SKM-1 (cell line): ENCODE measurements around the gene TRAF3IP1.
"Not testable (repeated sequence)": the region's sequence is repeated elsewhere in the genome, so short reads cannot be mapped to it uniquely, and the experiment has no call there.

ENCODE experiments used
- DNase-seq: peaks from one replicate; lab custom pipeline; 2025; ENCODE audit not compliant: unreplicated experiment; lab: John Stamatoyannopoulos, UW

Gene TRAF3IP1

DNA sequence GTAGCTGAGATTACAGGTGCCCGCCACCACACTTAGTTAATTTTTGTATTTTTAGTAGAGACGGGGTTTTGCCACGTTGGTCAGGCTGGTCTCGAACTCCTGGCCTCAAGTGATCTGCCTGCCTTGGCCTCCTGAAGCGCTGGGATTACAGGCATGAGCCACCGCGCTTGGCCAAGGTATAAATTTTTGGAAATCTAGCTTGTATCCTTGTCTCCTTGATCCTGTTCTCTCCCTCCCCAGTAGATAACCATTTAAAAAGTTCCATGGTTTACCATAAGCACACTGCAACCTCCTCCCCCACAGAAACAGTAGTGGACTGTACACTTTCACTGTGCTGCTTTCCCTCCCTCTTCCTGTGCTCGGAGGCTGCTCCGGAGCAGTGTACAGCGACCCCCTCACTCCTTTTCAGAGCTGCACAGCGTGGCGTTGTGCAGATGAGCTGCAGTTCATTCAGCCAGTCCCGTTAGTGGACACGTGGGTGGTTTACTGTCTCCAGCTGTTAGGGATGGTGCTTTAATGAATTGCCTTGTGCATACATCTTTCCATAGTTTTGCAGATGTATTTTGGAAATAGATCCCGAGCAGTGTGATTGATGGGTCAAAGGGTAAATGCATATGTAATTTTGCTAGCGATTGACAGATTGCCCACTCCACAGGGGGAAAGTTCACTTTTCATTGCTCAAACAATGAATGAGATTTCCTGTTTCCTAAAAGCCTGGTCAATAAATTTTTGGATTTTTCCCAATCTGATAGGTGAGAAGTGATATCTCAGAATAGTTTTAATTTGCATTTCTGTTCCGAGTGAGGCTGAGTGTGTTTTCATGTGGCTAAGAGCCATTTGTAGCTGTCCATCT lies 121.2 kb downstream of the TRAF3IP1 start:
- DNase-seq: no peak

- not testable (repeated sequence) for DNase-seq
Measured at GRCh38 chr2:238442257-238442656, 121.9 kb downstream of the TRAF3IP1 start.

DNA sequence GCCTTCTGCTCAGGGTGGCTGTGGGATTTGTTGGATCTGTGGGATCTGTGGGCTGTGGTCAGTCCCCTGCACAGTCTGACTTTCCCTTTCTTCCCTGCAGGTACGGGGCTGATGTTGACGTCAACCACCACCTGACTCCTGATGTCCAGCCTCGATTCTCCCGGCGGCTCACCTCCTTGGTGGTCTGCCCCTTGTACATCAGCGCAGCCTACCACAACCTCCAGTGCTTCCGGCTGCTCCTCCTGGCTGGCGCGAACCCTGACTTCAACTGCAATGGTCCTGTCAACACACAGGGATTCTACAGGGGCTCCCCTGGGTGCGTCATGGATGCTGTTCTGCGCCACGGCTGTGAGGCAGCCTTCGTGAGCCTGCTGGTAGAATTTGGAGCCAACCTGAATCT lies 123.9 kb downstream of the TRAF3IP1 start:
- no peak for DNase-seq

GRCh38 chr2:238445409-238446190 lies 125.3 kb downstream of the TRAF3IP1 start:
- DNase-seq: no peak

GRCh38 chr2:238446371-238446770 lies 126.1 kb downstream of the TRAF3IP1 start:
- no peak for DNase-seq

GRCh38 chr2:238448031-238448955 lies 128.0 kb downstream of the TRAF3IP1 start:
- DNase-seq: no peak

GRCh38 chr2:238449241-238449640 lies 128.9 kb downstream of the TRAF3IP1 start:
- no peak for DNase-seq

DNA sequence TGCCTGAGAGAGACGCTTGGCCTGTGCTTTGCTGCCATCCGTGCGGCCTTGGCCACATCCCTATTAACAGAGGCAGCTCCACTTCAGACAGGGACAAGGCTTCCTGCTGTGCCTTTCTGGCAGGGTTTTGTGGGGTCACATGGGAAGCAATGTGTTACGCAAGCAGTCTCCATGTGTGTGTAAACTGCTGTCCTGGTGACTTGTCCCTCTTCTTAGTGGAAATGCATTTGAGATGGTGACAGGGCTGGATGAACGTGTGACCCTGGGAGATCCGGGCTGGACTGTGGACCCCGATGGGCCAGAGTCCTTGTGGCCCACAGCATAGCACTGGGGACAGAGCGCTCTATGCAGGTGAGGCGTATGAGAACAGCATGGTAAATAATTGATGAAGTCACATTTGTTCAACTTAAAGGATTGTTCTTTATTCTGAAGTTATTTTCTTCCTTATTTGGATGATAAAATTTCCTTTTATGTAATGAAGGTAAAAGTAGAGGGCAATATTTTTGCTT lies 129.6 kb downstream of the TRAF3IP1 start:
- DNase-seq: no peak

DNA sequence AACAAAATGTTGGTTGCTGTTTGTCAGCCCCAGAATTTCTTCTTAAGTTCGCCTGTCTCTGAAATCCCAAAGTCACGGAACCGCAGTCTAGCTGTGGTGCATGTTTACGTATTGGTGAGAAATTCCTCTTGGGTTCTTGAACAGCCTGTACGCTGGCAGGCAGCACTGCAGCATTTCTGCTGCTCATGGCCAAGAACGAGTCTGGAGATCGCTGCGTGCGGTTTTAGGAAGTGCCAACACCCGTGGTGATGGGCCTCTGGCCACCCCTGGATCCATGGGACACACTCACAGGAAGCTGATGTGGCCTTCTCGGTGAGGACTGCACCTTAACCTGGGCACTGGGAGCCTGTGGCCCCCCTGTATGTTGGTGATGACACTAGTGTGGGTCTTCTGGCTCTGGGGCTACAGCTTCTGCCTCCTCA lies 130.1 kb downstream of the TRAF3IP1 start:
- no peak for DNase-seq
